Activated CD4-positive, alpha-beta T cell treated with anti-CD3 and anti-CD28 coated beads, Interleukin-2, Interleukin-4, amounts not matched to agents 100 ng/mL and 50 ng/mL, durations not matched to agents 16 hours and 8 hours (primary cell): ENCODE results near the gene YARS1.

Source experiments
- DNase-seq: peaks from one replicate; pipeline ENCODE4 v3.0.0-alpha.2; 2020; ENCODE audit warnings: low spot score

YARS1 gene

DNA sequence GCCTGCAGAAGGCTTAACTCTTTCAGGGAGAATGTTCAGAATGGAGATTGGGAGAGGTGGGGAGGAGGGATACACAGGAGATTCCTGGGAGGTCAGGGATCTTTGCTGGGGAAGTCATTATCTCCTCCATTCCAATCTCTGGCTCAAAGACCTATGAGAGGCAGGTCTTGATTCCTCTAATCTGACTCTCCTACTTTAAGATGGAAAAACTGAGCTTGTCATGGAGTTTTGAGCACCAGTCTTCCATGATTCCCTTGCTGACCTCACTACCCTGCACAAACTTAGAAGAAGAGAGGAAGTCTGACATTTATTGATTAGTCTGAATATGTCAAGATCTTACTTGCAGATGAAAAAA lies 73.1 kb downstream of the YARS1 start:
- no peak for DNase-seq

DNA sequence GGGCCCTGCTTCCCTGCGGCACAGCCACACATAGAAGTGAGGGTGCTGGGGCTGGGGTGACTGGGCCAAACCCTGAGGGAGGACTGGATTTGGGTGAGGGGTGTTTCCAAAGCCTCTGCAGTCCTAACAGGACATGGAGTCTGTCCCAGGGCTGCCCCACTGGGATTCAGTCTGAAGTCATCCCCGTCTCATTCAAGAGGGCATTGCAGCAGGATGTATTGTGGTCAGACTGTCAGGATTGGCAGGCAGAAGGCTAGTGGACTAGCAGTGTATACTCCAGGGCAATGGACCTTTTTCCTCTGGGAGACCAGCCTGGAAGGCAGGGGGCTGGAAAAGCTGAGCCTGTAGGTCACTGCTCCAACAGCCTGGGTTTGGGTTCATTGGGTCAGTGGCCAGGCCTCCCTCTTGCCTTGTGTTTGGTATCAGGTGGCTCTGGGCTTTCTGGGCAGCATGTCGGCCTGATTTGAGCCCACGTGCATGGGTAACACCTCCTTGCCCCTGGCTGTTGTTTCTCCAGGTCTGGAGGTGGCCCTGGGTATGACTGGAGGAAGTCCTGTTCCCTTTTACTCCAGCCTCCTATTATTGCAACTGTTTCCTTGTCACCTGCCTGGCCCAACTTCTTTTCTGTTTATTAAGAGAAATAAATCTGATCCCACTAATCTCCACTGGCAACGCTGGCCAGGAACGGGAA lies 73.6 kb downstream of the YARS1 start:
- DNase-seq = no peak

DNA sequence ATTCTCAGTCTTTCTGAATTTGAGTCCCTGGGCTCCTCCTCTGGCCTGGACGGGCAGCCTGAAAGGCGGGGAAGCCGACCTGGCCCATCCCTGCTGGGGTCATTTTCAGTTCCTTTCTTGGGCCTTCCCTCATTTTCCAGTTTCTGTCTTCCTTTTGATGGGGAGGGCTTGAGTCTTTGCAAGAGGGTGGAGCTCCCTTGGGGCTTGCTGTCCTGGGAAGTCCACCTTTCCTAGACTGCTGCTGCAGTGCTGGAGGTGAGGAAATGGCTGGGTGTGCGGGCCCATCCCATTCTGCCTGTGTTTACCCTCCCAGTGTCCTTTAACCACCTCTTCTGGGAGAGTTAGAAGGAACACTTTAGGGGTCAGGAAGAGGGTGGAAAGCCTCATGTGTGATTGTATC lies 74.2 kb downstream of the YARS1 start:
- DNase-seq = no peak

DNA sequence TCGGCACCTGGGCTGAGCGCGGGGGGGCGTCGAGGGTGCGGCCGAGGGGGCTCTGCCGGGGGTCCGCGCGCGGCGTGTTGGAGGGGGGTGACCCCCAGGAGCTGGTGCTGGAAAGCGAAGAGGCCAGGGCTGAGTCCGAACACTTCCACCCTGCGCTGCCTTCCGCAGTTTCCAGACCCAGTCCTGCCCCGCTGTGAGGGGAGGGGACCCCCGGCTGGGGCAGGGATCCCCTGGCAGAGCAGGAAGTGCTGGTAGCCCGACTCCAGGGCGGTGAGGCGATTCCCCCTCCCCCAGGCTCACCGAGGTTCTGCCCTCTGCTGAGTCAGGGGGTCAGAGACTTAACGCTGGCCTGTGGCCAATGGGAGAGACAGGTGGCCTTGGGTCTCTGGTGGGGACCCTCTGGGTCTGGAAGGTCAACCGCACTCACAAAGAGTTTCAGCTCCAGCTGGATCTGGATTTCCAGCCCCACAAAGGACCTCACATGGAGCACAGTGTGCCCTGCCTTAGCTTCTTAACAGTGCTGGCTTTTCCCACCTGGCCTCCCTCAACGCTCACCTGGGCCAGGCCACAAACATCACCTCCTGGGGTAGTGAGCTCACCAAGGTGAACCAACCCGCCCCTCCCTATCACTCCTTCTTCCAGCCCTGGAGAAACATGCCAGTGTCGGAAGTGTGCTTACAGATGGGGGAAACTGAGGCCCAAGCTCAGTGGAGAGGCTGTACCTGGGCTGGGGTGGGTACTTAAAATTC lies 74.8 kb downstream of the YARS1 start:
- no peak for DNase-seq

DNA sequence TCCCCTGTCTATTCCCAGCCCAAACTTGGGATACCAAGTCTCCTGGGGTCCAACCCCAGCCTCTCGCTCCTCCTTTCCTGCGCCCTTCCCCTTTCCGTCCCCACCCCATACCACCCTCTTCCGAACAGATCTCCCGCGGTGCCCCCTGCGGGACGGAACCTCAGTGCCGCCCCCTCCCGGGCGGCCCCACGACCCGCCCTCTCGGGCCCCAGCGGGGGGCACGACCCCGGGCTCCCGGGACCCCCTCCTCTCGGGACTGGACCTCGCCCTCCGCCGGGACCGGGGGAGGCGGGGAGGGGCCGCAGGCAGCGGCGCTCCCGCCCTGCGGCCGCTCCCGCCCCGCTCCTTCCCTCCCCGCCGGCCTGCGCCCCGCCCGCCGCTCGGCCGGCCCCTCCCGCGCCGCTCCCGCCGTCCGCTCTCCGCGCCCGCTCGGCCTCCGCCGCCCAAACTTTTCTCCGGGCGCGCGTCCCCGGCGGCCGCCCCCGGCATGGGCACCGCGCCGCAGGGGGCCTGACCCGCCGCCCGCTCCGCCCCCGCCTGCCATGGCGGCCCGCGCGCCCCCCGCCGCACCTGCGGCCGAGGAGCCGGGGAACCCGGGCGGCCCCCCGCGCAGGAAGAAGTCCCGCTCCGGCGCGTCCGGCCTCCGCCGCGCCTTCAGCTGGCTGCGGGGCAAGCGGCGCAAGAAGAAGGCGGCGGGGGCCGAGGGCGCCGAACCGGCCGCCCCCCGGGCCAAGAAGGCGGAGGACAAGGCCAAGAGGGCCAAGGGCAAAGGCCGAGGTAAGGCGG lies 75.6 kb downstream of the YARS1 start:
- DNase-seq = no peak

DNA sequence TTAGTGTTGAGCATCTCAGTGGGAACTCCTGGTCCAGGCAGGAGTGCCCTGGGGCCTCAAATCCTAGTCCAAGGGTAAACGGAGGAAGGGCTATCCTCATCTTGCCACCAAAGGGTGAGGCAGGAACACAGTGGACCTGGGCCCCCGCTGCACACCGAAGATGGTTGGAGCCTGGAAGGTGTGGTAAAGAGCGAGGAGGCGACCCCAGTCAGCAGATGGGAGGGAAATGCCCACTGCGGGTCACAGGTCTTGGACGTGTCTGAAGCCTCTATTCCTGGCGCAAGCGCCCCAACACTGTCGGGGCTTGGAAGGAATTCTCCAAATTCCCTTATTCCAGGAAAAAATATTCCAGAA lies 76.1 kb downstream of the YARS1 start:
- no peak for DNase-seq

DNA sequence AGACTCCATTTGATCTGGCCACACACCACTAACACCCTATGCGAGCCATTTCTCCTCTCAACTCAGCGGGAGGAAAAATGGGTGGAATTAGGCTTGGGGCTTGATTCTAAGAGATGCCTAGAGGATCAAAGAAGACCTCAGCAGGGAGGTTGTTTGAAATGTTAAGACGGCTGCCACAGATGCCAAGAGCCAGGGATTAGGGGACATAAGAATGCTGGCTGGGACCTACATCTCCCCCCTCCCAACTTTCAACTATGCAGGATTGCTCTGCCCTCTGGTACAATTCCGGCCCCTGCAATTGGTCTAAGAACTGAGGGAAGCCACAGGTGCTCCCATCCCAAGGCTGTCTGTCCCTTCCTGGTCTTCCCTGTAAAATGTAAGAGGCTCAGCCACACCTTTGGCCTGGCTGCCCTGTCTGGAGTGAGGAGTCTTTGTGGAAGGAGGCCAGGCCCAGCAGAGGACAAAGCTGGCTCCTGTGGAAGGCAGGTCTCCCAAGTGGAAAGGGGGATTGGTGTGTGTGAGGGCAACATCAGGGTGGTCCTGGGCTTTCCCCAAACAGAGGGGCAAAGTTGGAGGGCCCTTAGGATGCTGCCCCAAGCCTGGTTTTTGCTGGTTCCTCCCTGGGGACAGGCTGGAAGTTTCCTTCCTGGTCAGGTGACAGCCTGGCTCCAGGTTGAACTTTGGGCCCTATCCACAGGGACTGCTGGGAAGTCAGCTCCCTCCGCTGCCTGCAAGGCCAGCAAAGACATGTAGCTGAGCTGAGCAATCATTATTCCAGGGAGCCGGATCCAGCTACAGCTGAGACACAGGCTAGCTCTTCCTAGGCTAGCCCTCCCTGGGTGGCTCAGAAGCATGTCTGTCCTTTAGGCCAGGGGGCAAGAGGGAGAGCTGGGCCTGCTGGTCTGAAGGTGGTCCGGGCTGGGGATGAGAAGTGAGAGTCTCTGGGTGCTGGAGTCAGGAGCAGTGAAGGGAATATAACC lies 80.1 kb downstream of the YARS1 start:
- no peak for DNase-seq

DNA sequence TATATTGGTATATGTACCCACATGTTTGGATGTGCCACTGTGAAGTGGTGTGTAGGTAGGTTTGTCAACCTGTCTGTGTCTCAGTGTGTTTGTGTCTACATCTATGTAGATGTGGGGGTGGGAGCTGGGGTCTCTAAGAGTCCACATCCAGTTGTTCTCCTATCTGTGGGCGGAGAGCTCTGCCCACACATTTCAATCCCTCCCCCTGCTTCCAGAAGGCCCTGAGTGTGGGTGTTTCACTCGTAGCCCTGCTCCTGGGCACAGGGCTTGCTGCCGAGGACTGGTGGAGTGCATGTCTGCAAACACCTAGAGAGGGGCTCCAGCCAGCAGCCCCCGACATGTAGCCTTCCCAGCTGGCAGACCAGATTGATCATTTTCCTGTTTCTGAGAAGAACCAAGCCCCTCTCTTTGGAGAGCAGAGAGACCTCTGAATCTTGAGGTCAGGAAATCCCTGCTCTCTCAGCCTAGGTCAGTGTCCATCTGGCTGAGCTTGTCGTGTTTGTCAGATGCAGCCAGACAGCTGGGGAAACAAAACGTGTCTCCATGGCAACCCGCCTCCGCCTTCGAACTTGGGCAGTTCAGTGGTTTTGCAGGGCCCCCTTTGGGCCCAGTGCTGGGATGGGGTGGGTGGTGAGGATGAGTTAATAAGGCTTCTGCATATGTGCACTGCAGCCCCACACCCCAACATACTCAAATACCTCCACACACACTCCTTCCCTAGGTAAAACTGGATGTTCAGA lies 83.4 kb downstream of the YARS1 start:
- no peak for DNase-seq

DNA sequence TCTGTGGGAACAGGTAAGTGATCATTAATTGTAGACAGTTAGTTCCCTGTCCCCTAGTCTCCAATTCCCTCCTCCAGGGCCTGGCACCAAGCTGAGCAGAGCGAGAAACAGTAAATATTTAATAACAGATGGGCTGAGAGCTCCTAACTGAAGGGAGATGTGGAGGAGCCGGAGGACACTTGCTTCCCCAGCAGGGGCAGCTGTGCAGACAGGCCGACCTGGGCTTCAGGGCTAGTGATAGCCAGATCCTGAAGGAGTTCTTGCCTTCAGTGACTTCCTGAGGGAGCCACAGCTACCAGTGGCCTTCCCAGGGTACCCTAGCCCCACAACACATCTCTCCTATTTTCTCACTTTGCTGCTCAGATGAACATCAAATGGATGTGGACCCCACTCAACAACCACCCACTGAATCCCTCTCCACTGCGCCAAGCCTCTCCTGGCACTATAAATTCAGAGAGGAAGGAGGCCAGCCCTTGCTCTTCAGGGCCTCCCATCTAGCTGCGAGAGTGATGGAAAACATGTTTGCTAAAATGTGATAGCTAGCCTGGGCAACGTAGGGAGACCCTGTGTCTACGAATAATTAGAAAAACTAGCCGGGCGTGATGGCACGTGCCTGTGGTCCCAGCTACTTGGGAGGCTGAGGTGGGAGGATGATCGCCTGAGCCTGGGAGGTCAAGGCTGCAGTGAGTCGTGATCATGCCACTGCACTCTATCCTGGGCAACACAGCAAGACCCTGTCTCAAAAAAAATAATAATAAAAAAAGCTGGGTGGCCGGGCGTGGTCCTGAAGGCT lies 87.7 kb downstream of the YARS1 start:
- DNase-seq = no peak

DNA sequence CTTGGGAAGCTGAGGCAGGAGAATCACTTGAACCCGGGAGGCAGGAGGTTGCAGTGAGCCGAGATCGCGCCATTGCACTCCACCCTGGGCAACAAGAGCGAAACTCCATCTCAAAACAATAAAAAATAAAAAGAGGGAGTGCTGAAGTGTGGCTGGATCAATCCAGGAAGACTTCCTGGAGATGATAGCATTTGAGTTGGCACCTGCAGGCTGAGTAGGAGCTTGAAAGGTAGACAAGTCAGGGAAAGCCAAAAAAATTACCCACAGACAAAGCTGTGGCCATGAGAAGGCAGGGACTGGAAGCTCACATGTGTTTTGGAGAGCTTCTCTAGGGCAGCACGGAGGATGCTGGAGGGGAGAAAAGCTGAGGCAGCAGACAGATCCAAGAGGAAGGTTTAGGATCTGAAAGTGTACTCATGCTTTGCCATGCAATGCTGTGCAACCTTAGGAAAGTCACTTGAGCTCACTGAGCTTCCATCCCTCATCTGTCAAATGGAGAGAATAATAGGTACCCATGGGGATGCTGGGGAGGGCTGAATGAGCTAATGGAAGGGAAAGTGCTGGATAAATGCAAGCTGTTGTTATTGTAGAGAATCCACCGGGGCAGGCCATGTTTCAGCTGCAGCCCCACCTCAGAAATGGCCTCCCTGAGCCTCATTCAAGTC lies 88.6 kb downstream of the YARS1 start:
- no peak for DNase-seq

DNA sequence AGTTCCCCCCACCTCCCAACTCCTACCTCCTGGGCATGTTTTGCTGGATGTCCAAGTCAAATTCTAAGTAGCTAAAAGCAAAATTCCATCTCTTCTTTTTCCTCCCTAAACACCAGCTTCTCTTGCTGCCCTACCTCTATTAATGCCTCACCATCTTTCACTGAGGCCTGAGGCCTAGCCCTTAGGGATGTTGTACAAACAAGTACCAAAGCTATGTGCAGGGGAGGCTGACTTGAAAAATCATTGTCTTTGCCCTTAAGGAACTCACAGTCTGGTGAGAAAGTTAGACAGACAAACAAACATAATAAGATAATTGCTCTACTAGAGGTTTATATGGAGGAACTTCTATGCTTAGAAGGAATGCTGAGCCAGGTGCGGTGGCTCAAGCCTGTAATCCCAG lies 89.3 kb downstream of the YARS1 start:
- DNase-seq = no peak

DNA sequence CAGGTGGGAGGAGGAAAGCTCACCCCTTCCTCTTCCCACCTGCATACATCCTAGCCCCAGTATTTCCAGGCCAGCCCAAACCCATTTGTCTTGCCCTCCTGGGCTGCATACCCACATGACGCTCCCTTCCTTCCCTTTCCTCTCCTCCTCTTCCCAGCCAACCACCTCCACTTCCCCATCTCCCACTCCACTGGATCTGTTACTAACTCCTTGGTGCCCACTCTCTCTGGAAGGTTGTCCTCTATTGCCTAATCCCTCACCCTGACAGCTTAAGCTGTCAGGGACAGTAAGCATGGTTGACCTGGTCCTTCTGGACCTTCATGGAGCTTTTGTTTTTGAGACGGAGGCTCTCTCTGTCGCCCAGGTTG lies 91.6 kb downstream of the YARS1 start:
- DNase-seq = no peak
